Heart left ventricle (tissue), 13 donors: ENCODE data around the gene MGLL.

Experiments used
- POLR2A ChIP-seq, 2 donors: fragments of 450-650 bp; IDR thresholded peaks; one replicate each; pipeline ENCODE4 v1.6.1; 2017; ENCODE audit warnings: antibody characterized with exemption in 2 of 2, mild to moderate bottlenecking in 2 of 2, moderate library complexity in 2 of 2
- TF ChIP-seq, protein P1 (sequence below), 12 donors: fragments of 200-600 bp; sonication (generic) in 4 of 12; IDR thresholded peaks; one replicate each; pipeline versions ENCODE4 v1.5.0 to v1.8.0; 2018 to 2022; ENCODE audit warnings: antibody characterized with exemption in 12 of 12, mild to moderate bottlenecking in 5 of 12
- donor health status: ischemic (EF 13 %, LVEDD 7.1; RV severe dilation, severe dysfunction).
- donor health status: DM: no; HTN: yes; CAD: no.
- donor health status: DM: no; HTN: no; CAD: no.
- donor health status: ischemic (EF 25% LVEDD 6.9; RV normal size, moderate dysfunction).
- donor health status: ischemic (EF 25% LVEDD 5.7; RV mildly dilated, moderate dysfunction).
- donor health status: ischemic (EF 35%, LVEDD 5.7; RV mildly dilated, moderate dysfunction).
- donor health status: nonischemic (EF 11% LVEDD 7.7; RV severe dilation, severe dysfunction).
- donor health status: DM: yes; HTN: yes; CAD: no.
- donor health status: PGD.
- donor health status: ischemic (EF 29% LVEDD 5.4; RV normal size, mild dysfunction).
- donor health status: nonischemic (EF 23%, LVEDD 6.1; RV moderate dilation, normal function).

DNA sequence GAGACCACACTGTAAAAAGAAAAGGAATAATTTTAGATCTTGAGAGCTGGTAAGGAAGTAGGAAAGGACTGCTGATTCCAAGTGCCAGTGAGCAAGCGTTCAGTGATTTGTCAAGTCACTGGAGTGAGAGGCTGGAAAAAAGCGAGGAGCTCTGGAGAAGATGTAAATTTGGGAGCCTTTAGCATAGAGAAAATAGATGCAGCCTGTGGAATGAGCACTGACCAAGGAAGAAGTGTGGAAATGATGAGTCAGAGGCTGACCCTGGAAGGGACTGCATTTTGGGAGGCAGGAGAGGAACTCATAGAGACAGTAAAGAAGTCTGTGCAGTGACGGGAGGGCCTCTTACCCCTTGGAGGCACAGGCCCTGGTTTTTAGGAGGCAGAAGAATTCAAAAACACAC is 166.7 kb downstream of the MGLL start:
- TF ChIP-seq, protein P1, sequence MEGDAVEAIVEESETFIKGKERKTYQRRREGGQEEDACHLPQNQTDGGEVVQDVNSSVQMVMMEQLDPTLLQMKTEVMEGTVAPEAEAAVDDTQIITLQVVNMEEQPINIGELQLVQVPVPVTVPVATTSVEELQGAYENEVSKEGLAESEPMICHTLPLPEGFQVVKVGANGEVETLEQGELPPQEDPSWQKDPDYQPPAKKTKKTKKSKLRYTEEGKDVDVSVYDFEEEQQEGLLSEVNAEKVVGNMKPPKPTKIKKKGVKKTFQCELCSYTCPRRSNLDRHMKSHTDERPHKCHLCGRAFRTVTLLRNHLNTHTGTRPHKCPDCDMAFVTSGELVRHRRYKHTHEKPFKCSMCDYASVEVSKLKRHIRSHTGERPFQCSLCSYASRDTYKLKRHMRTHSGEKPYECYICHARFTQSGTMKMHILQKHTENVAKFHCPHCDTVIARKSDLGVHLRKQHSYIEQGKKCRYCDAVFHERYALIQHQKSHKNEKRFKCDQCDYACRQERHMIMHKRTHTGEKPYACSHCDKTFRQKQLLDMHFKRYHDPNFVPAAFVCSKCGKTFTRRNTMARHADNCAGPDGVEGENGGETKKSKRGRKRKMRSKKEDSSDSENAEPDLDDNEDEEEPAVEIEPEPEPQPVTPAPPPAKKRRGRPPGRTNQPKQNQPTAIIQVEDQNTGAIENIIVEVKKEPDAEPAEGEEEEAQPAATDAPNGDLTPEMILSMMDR (IDR thresholded peaks at IDR 0.05), result no peak
- no peak for TF ChIP-seq POLR2A (IDR thresholded peaks at IDR 0.05)
